Stimulated activated CD8-positive, alpha-beta memory T cell treated with anti-CD3 and anti-CD28 coated beads, Interleukin-12 subunit alpha, Interleukin-12 subunit beta, amount 100 ng/mL, for 24 hours (primary cell): ENCODE data around the gene ME2.
"Not testable (repeated sequence)": the region's sequence is repeated elsewhere in the genome, so short reads cannot be mapped to it uniquely, and the experiment has no call there.

Experiments
- DNase-seq: peaks from one replicate; pipeline ENCODE4 v3.0.0-alpha.2; 2020; ENCODE audit errors: extremely low read depth

ME2 gene

GRCh38 chr18:50924372-50924771 lies 45.5 kb downstream of the ME2 start:
- no peak for DNase-seq

- DNase-seq = no peak
These were observed 47.6 kb downstream of the ME2 start for GRCh38 chr18:50926521-50926920.

GRCh38 chr18:50928551-50928950 lies 49.6 kb downstream of the ME2 start:
- DNase-seq = no peak

DNA sequence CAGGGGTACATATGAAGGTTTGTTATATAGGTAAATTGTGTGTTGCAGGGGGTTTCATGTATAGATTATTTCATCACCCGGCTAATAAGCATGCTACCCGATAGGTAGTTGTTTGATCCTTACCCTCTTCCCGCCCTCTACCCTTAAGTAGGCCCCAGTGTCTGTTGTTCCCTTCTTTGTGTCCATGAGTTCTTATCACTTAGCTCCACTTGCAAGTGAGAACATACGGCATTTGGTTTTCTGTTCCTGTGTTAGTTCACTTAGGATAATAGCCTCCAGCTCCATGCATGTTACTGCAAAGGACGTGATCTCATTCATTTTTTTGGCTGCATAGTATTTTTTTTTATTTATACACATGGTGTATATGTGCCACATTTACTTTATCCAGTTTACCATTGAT lies 54.8 kb downstream of the ME2 start:
- no peak for DNase-seq

DNA sequence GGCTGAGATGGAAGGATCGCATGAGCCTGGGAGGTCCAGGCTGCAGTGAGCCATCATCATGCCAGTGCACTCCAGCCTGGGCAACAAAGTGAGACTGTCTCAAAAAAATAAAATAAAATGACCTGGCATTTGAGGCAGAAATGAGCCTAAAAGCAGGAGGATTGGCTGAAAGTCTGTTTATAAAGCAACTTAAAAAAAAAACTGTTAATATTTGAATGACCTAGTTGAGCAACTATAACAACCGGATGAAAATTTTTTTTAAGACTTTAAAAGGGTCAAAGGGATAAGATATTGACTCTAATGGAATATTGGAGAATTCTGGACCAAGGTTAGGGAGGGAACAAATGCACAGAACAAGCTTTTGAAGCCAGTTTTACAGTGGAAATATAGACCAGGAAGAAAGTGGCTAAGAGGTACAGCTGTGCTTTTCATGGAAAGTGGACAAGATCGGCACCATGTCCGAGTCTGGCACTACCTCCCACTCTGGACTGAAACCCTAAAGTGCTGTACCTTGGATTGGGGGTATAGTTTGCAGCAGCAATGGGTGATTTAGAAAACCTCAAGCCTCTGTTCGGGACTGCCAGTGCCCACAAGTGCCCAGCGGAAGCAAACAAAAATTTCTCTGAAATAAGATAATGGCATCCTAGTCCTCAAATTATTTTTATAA lies 55.8 kb downstream of the ME2 start:
- no peak for DNase-seq

DNA sequence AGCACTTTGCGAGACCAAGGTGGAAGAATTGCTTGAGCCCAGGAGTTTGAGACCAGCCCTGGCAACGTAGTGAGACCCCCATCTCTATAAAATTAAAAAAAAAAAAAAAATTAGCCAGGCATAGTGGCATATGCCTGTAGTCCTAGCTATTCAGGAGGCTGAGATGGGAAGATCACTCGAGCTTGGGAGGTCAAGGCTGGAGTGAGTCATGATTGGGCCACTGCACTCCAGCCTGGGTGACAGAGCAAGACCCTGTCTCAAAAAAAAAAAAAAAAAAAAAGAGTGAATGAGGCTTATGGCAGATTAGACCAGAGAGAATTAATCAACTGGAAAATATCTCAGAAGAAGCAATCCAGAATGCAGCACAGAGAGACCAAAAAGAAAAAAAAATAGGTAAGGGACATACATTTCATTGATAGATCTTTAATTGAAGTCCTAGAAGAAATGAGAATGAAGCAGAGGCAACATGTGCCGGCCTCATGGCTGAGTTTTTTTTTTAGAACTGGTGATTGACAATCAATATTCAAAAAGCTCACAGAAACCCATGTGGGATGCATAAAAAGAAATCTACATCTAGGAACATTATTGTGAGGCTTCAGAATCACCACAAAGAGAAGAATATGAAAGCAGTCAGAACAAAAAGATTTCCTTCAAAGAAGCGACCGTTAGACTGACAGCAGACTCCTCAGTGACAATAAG lies 56.7 kb downstream of the ME2 start:
- DNase-seq = no peak

GRCh38 chr18:50937183-50937582 lies 58.3 kb downstream of the ME2 start:
- DNase-seq = no peak

GRCh38 chr18:50938912-50939311 lies 60.0 kb downstream of the ME2 start:
- DNase-seq = no peak

- no peak for DNase-seq
These were observed 65.5 kb downstream of the ME2 start for GRCh38 chr18:50944245-50944932.

GRCh38 chr18:50945918-50946317 lies 67.0 kb downstream of the ME2 start:
- not testable (repeated sequence) for DNase-seq

DNA sequence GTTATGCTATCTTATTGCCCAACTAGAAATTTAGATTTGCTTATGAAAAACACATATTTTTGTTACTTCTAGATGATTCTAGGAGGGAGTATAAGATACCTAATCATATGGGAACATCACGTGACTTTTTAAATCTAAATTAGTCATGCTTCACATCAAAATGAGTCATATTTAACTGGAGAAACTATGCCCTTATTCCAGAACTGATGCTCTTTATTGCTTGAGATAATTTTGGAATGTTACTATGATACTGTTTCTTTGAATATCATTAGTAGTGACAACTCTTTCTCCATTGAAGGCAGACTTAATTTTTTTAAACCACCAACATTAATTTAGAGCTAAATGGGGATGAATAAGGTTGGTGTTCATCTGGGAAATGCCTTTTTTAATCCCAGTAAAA lies 69.0 kb downstream of the ME2 start:
- no peak for DNase-seq

- DNase-seq = no peak
These were observed 70.3 kb downstream of the ME2 start for GRCh38 chr18:50949185-50949584.

DNA sequence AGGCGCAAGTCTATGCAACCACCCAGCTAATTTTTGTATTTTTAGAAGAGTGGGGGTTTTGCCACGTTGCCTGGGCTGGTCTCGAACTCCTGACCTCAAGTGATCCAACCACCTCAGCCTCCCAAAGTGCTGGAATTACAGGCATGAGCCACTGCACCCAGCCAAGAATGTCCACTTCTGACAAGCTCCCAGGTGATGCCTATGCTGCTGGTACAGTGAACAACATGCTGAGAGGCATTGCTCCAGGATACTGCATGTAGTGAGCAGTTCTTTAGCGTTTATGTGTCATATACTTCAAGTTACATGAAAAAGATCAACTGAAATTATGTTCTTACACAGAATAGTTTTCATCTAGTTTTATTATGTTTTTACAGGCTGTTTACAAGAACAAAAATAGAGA lies 71.7 kb downstream of the ME2 start:
- no peak for DNase-seq

GRCh38 chr18:50953822-50954221 lies 74.9 kb downstream of the ME2 start:
- no peak for DNase-seq

DNA sequence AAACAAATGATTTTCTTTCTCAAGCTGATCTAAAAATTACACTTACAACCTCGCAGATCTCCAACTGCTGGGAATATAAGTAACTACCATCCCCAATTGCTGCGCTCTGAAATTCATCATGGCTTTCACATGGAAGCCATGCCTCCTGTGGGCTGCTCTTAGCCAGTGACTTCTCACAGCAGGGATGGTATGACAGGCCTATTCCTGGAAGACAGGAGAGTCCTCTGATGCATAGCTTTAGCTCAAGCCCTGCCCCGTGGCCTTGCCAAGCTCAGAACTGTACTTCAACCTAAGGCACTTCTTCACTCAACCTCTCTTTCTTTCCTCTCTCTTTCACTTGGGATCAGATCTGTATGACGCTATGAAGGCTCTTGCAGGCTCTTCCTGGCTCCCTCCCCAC lies 76.3 kb downstream of the ME2 start:
- no peak for DNase-seq

DNA sequence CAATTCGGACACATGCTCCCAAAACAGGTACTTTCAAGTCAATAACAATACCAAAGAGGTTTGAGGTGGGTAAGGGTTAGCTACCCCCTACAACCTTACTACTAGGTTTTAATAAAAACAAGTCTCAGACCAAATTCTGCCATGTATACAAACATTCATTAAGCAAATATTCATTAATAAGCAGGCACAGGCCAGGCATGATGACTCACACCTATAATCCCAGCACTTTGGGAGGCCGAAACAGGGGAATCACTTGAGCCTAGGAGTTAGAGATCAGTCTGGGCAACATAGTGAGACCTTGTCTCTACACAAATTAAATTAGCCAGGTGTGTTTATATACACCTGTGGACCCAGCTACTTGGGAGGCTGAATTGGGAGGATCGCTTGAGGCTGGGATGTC lies 77.2 kb downstream of the ME2 start:
- no peak for DNase-seq

DNA sequence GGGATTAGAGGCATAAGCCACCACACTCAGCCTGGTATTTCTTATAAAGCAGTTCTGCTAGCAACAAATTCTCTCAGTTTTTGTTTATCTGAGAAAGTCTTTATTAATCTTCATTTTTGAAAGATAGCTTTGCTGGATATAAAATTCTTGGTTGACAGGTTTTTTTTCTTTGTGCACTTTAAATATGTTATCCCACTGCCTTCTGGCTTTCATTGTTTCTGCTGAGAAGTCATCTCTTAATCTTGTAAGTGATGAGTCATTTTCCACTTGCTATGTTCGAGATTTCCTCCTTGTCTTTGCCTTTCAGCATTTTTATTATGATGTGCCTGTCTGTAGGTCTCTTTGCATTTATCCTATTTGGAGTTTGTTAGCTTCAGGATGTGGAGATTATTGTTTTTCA lies 83.1 kb downstream of the ME2 start:
- DNase-seq = no peak

- DNase-seq = peak; percentile 40
These were observed 89.1 kb downstream of the ME2 start, which contains the start of gene ELAC1 for GRCh38 chr18:50967714-50968661. TSS of gene ELAC1 (plus strand) at chr18:50968040. CDS start at chr18:50974405, 6,365 bp downstream.

GRCh38 chr18:50969448-50969847 lies 90.5 kb downstream of the ME2 start:
- DNase-seq = no peak

- no peak for DNase-seq
These were observed 91.1 kb downstream of the ME2 start for GRCh38 chr18:50970006-50970405.

- not testable (repeated sequence) for DNase-seq
These were observed 93.5 kb downstream of the ME2 start for GRCh38 chr18:50972404-50972803.
